DMS114 treated with DMSO at 0.1 percent for 48 hours (cell line): ENCODE data around the gene RCC1.
"Not testable (repeated sequence)": the region's sequence is repeated elsewhere in the genome, so short reads cannot be mapped to it uniquely, and the experiment has no call there.

ENCODE experiments used
- DNase-seq: peaks from one replicate; lab custom pipeline; 2025; ENCODE audit not compliant: unreplicated experiment; lab: John Stamatoyannopoulos, UW

The RCC1 gene

GRCh38 chr1:28540651-28541050 lies 34.8 kb downstream of the RCC1 start:
- DNase-seq: no peak

- DNase-seq: not testable (repeated sequence)
Observed at GRCh38 chr1:28541414-28542015, 35.7 kb downstream of the RCC1 start.

- DNase-seq: no peak
Observed at GRCh38 chr1:28545246-28545628, 39.4 kb downstream of the RCC1 start.

- no peak for DNase-seq
Observed at GRCh38 chr1:28548318-28548717, 42.5 kb downstream of the RCC1 start.

GRCh38 chr1:28551381-28551780 lies 45.5 kb downstream of the RCC1 start:
- no peak for DNase-seq

GRCh38 chr1:28552758-28553663 lies 47.2 kb downstream of the RCC1 start, which contains the start of gene TRNAU1AP:
TRNAU1AP (plus strand) TSS chr1:28553085; CDS start chr1:28553111, 26 bp downstream.
- peak; percentile 94 for DNase-seq

GRCh38 chr1:28560886-28561285 lies 55.0 kb downstream of the RCC1 start:
- no peak for DNase-seq

- DNase-seq: no peak
Observed at GRCh38 chr1:28564310-28564709, 58.5 kb downstream of the RCC1 start.

- DNase-seq: no peak
Observed at GRCh38 chr1:28565040-28565439, 59.2 kb downstream of the RCC1 start.

- no peak for DNase-seq
Observed at GRCh38 chr1:28565726-28566125, 59.9 kb downstream of the RCC1 start.

- no peak for DNase-seq
Observed at GRCh38 chr1:28566931-28567330, 61.1 kb downstream of the RCC1 start.

- no peak for DNase-seq
Observed at GRCh38 chr1:28571911-28572310, 66.1 kb downstream of the RCC1 start.

GRCh38 chr1:28572891-28573290 lies 67.0 kb downstream of the RCC1 start:
- DNase-seq: not testable (repeated sequence)

GRCh38 chr1:28573564-28573963 lies 67.7 kb downstream of the RCC1 start:
- DNase-seq: no peak

- no peak for DNase-seq
Observed at GRCh38 chr1:28577052-28577678, 71.3 kb downstream of the RCC1 start.

- no peak for DNase-seq
Observed at GRCh38 chr1:28577738-28578536, 72.1 kb downstream of the RCC1 start.

GRCh38 chr1:28578696-28579218 lies 72.9 kb downstream of the RCC1 start:
- no peak for DNase-seq

- no peak for DNase-seq
Observed at GRCh38 chr1:28579401-28579800, 73.6 kb downstream of the RCC1 start.

GRCh38 chr1:28580722-28581530 lies 75.1 kb downstream of the RCC1 start:
- DNase-seq: no peak
